Ascending aorta (tissue), 2 donors: ENCODE results near the gene IDH3B. TPM values are rescaled to one million over a fixed set of nuclear protein-coding genes. Genes with fewer than 3 reads are reported as not detected.

Source experiments
- DNase-seq, 2 donors: peaks; one replicate each; pipeline ENCODE4 v3.0.0-alpha.2; 2019; ENCODE audit warnings: low spot score in 2 of 2
- H3K27ac ChIP-seq, 2 donors: fragments of 200-600 bp; sonication (generic); one replicate each; pipeline ENCODE4 v1.5.1; 2016 to 2017; ENCODE audit warnings: mild to moderate bottlenecking in 1 of 2
- H3K27me3 ChIP-seq: fragments of 200-600 bp; sonication (generic); one replicate; pipeline ENCODE4 v1.5.1; 2017
- H3K36me3 ChIP-seq, 2 donors: fragments of 200-600 bp; sonication (generic); one replicate each; pipeline ENCODE4 v1.5.1; 2016
- H3K4me1 ChIP-seq, 2 donors: fragments of 200-600 bp; sonication (generic); one replicate each; pipeline ENCODE4 v1.5.1; 2016 to 2017; ENCODE audit warnings: mild to moderate bottlenecking in 1 of 2
- H3K4me3 ChIP-seq, 2 donors: fragments of 200-600 bp; sonication (generic); one replicate each; pipeline ENCODE4 v1.5.1; 2016 to 2017; ENCODE audit warnings: mild to moderate bottlenecking in 1 of 2
- H3K9me3 ChIP-seq, 2 donors: fragments of 200-600 bp; sonication (generic); one replicate each; pipeline ENCODE4 v1.5.1; 2016
- intact Hi-C: fragments of 100-400 bp; cut with DNase I; formaldehyde crosslinking; loops from one replicate; pipeline ENCODE4 v1.15.1; 2023
- total RNA-seq: library from RNA; depleted of rRNA; stranded (reverse); fragments of >200 nt; gene quantifications from one replicate; pipeline ENCODE4 v1.1.0, GENCODE V29; 2016
- TF ChIP-seq, protein P1 (sequence below), 3 experiments: fragments of 200-600 bp in 2 of 3; fragments of 450-650 bp in 1 of 3; sonication (generic) in 2 of 3; IDR thresholded peaks; one replicate each; pipeline ENCODE4 v1.5.1; 2016 to 2019; ENCODE audit warnings: antibody characterized with exemption in 3 of 3, mild to moderate bottlenecking in 1 of 3, moderate library complexity in 1 of 3

Gene IDH3B
- total RNA-seq, 1 donor from 2014 or later: 24.9 TPM

DNA sequence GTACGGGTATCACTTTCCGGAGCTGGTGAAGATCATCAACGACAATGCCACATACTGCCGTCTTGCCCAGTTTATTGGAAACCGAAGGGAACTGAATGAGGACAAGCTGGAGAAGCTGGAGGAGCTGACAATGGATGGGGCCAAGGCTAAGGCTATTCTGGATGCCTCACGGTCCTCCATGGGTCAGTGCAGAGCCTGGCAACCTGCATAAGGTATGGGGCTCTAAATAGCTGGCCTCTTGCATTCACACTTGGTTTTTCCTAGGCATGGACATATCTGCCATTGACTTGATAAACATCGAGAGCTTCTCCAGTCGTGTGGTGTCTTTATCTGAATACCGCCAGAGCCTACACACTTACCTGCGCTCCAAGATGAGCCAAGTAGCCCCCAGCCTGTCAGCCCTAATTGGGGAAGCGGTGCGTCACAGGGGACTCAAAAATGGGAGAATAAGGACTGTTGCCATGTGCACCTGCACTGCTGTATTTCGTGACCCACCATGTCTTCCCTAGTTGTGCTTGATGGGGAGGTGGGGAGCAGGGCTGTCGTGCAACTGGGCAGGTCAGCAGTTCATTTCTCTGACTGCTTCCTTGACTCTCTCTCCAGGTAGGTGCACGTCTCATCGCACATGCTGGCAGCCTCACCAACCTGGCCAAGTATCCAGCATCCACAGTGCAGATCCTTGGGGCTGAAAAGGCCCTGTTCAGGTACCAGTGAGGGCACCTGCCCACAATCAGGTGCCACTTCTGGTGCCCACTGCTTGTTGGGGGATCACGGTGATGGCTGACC lies 8.5 kb downstream of the IDH3B start:
- Histone ChIP-seq H3K4me3 (no peak overlapping the region), H3K4me1 (peaks cover 9 to 15% of the 10 kb centered on the region in 2 donors), H3K36me3 (peaks cover 57 to 67% of the 10 kb centered on the region in 2 donors), H3K27ac (no peak overlapping the region), H3K27me3 (no peaks in the 10 kb centered on the region), H3K9me3 (no peaks in the 10 kb centered on the region)
- peak in 1 of 2 donors; percentile 57 for DNase-seq
- TF ChIP-seq, protein P1, sequence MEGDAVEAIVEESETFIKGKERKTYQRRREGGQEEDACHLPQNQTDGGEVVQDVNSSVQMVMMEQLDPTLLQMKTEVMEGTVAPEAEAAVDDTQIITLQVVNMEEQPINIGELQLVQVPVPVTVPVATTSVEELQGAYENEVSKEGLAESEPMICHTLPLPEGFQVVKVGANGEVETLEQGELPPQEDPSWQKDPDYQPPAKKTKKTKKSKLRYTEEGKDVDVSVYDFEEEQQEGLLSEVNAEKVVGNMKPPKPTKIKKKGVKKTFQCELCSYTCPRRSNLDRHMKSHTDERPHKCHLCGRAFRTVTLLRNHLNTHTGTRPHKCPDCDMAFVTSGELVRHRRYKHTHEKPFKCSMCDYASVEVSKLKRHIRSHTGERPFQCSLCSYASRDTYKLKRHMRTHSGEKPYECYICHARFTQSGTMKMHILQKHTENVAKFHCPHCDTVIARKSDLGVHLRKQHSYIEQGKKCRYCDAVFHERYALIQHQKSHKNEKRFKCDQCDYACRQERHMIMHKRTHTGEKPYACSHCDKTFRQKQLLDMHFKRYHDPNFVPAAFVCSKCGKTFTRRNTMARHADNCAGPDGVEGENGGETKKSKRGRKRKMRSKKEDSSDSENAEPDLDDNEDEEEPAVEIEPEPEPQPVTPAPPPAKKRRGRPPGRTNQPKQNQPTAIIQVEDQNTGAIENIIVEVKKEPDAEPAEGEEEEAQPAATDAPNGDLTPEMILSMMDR (IDR thresholded peaks at IDR 0.05): no peak
- intact Hi-C loops: loop anchor here (10.0 kb wide), 3 partner anchors 349 to 1191 kb away; partner anchors contain the start of genes DNAAF9 and NSFL1C

DNA sequence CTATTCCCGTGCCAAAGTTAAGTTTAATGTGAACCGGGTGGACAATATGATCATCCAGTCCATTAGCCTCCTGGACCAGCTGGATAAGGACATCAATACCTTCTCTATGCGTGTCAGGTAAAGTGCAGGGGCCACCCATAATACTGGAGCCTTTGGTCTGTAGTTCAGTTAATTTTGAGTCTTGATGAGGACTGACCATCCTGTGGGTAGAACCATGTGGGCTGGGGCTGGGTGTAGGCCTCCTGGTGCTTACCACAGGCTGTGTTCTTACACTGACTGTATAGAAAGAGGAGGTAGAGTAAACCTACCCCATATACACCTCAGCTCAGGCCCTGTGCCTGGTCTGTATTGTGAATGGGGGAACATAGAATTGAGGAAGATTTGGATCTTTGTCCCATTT lies 9.2 kb downstream of the IDH3B start:
- Histone ChIP-seq H3K4me1 (peaks cover 9 to 15% of the 10 kb centered on the region in 2 donors), H3K27me3 (no peaks in the 10 kb centered on the region), H3K4me3 (no peak overlapping the region), H3K36me3 (peaks cover 51 to 60% of the 10 kb centered on the region in 2 donors), H3K27ac (no peak overlapping the region), H3K9me3 (no peaks in the 10 kb centered on the region)
- intact Hi-C loops: loop anchor here (5.0 to 10.0 kb wide), 8 partner anchors 148 to 1190 kb away; partner anchors contain the start of genes DNAAF9, NSFL1C, PCED1A and PTPRA
- TF ChIP-seq, protein P1 (IDR thresholded peaks at IDR 0.05): no peak
- peak in 1 of 2 donors; percentile 21 for DNase-seq

DNA sequence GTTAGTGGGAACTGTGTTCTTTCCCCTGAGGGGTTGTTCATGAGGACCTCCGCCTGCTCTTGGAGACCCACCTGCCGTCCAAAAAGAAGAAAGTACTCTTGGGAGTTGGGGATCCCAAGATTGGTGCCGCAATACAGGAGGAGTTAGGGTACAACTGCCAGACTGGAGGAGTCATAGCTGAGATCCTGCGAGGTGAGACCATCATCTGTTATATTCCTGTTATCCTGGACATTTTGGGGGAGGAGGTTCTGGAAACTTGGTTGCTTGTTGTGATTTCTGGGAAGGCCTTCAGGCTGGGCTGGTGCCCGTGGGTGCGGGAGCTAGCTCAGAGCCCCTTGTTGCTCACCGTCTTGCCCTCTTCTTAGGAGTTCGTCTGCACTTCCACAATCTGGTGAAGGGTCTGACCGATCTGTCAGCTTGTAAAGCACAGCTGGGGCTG lies 9.6 kb downstream of the IDH3B start:
- Histone ChIP-seq H3K36me3 (peaks cover 46 to 55% of the 10 kb centered on the region in 2 donors), H3K27me3 (no peaks in the 10 kb centered on the region), H3K27ac (no peak overlapping the region), H3K4me3 (peak overlapping the region in 1 of 2 donors; percentile 87), H3K9me3 (no peaks in the 10 kb centered on the region), H3K4me1 (peaks cover 9 to 15% of the 10 kb centered on the region in 2 donors)
- peak in 1 of 2 donors; percentile 12 for DNase-seq
- intact Hi-C loops: loop anchor here (5.0 to 10.0 kb wide), 8 partner anchors 147 to 1190 kb away; partner anchors contain the start of genes DNAAF9, NSFL1C, PCED1A and PTPRA
- TF ChIP-seq, protein P1 (IDR thresholded peaks at IDR 0.05): no peak

DNA sequence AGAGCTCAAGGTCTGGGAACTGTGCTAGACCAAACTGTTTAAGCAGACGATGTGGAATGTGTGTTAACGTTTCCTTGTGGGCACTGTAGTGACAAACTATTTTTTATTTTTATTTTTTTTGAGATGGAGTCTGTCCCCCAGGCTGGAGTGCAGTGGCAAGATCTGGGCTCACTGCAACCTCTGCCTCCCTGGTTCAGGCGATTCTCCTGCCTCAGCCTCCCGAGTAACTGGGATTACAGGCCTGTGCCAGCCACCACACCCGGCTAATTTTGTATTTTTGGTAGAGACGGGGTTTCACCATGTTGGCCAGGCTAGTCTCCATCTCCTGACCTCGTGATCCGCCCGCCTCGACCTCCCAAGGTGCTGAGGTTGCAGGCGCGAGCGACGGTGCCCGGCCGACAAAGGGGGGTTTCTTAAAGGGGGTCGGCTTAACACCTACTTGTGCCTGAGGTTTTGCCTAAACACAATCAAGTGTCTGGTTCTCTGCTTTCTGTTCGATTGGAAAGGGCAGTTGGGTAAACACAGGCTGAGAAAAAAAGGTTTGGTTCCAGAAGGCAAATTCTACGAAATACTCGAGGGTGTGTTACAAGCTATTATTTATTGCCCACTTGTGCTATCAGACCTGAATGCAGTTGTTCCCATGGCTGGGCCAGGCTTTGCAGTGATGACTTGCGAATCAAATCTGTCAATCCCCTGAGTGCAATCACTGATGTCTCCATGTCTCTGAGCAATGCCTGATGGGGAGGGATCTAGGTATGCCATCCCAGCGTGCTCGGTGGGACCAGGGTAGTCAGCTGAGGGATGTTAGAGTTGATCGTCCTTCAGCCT lies 10.2 kb downstream of the IDH3B start:
- peaks cover 40 to 49% of the 10 kb centered on the region in 2 donors for H3K36me3 ChIP-seq
- TF ChIP-seq, protein P1 (IDR thresholded peaks at IDR 0.05): no peak

More for the DNA sequence above, 10.2 kb downstream of the IDH3B start:
- DNase-seq: peak in 1 of 2 donors; percentile 51
- peak overlapping the region; percentile 69 to 87 for H3K4me3 ChIP-seq
- H3K4me1 ChIP-seq: peaks cover 9 to 15% of the 10 kb centered on the region in 2 donors
- intact Hi-C loops: loop anchor here (2.0 to 10.0 kb wide), 9 partner anchors 129 to 1189 kb away; partner anchors contain the start of genes DNAAF9, NSFL1C, PCED1A and PTPRA
- H3K9me3 ChIP-seq: no peaks in the 10 kb centered on the region
- peak overlapping the region in 1 of 2 donors; percentile 82 for H3K27ac ChIP-seq
- H3K27me3 ChIP-seq: no peaks in the 10 kb centered on the region
